ENCODE data around the gene SPO11.

GRCh38 chr20:57289391-57290177 lies 40.0 kb upstream of the SPO11 start:
- TF ChIP-seq CTCF (IDR thresholded peaks at IDR 0.05): no peak
- no peak for TF ChIP-seq EZH2 (IDR thresholded peaks at IDR 0.05; ENCODE audit: borderline replicate concordance, insufficient read depth, low read depth, low read length, poor library complexity, severe bottlenecking)
